H1 (cell line): ENCODE data around the gene FSIP1. TPM values are rescaled to one million over a fixed set of nuclear protein-coding genes. Genes with fewer than 3 reads are reported as not detected.

Experiments used
- CTCF ChIA-PET: fragments of 300-600 bp; sonication (Branson Sonifier 250); formaldehyde crosslinking; loops from one replicate; lab custom pipeline; 2021; ENCODE audit not compliant: partially characterized antibody; lab: Charles Lee
- POLR2A ChIA-PET: fragments of 300-600 bp; sonication (Branson Sonifier 250); formaldehyde crosslinking; loops from one replicate; lab custom pipeline; 2021; ENCODE audit warnings: inconsistent platforms; ENCODE audit not compliant: partially characterized antibody; lab: Charles Lee
- DNase-seq, 2 experiments: peaks; one replicate each; pipeline versions ENCODE4 v3.0.0 to v3.0.0-alpha.2; 2010 to 2022; ENCODE audit warnings: low spot score in 2 of 2, low read depth in 1 of 2, mixed read lengths in 1 of 2
- FAIRE-seq: peaks from 2 replicates; lab custom pipeline; 2011; peaks lifted over from hg19 to GRCh38; lab: Jason Lieb, UNC
- H2AFZ ChIP-seq: 2 replicates; pipeline ENCODE4 v1.8.1; 2012; ENCODE audit warnings: low read length, inconsistent platforms
- H2AK5ac ChIP-seq: 2 replicates; pipeline ENCODE4 v1.6.1; 2013; ENCODE audit warnings: low read depth, low read length
- H2BK120ac ChIP-seq: replicated peaks from 2 replicates; pipeline ENCODE3; 2013; ENCODE audit warnings: low read depth, low read length, inconsistent platforms
- H2BK12ac ChIP-seq: 2 replicates; pipeline ENCODE4 v1.6.1; 2013; ENCODE audit warnings: low read depth, low read length
- H2BK15ac ChIP-seq: 2 replicates; pipeline ENCODE4 v1.6.1; 2013; ENCODE audit warnings: low read length
- H2BK20ac ChIP-seq: 2 replicates; pipeline ENCODE4 v1.6.1; 2013; ENCODE audit warnings: low read length
- H2BK5ac ChIP-seq: 2 replicates; pipeline ENCODE4 v1.6.1; 2013; ENCODE audit warnings: low read depth, low read length
- H3K14ac ChIP-seq: 2 replicates; pipeline ENCODE4 v1.6.1; 2013; ENCODE audit warnings: inconsistent platforms; ENCODE audit not compliant: insufficient read length
- H3K18ac ChIP-seq: 2 replicates; pipeline ENCODE4 v1.6.1; 2013; ENCODE audit warnings: low read length; ENCODE audit errors: extremely low read depth
- H3K23ac ChIP-seq: 2 replicates; pipeline ENCODE4 v1.6.1; 2013; ENCODE audit warnings: inconsistent platforms; ENCODE audit not compliant: insufficient read length
- H3K23me2 ChIP-seq: 2 replicates; pipeline ENCODE4 v1.6.1; 2013; ENCODE audit warnings: low read depth, low read length
- H3K27ac ChIP-seq: 2 replicates; pipeline ENCODE4 v1.6.1; 2011; ENCODE audit warnings: low read depth, low read length, inconsistent platforms
- H3K27me3 ChIP-seq, 4 experiments: replicated peaks in 1 of 4; 1 replicate in 1 of 4; 2 replicates in 3 of 4; pipeline versions ENCODE4 v1.6.1 to v1.8.1; 2011 to 2013; ENCODE audit warnings: low read length in 3 of 4, mild to moderate bottlenecking in 3 of 4, inconsistent platforms in 2 of 4, mixed read lengths in 2 of 4, moderate library complexity in 1 of 4; ENCODE audit not compliant: control insufficient read depth in 3 of 4, insufficient read depth in 3 of 4; ENCODE audit errors: extremely low read depth in 1 of 4
- H3K36me3 ChIP-seq, 4 experiments: 2 replicates each; pipeline versions ENCODE4 v1.6.1 to v1.8.1; 2011 to 2013; ENCODE audit warnings: mild to moderate bottlenecking in 4 of 4, low read length in 3 of 4, moderate library complexity in 2 of 4, control low read depth in 1 of 4, inconsistent platforms in 1 of 4; ENCODE audit not compliant: insufficient read depth in 4 of 4, control insufficient read depth in 2 of 4
- H3K4ac ChIP-seq: replicated peaks from 2 replicates; pipeline ENCODE3; 2013; ENCODE audit warnings: low read length, low read depth, mixed read lengths, inconsistent platforms; ENCODE audit not compliant: insufficient read length
- H3K4me1 ChIP-seq, 4 experiments: replicated peaks in 1 of 4; 1 replicate in 1 of 4; 2 replicates in 3 of 4; pipeline versions ENCODE4 v1.6.1 to v1.8.1; 2011 to 2013; ENCODE audit warnings: low read length in 3 of 4, inconsistent platforms in 2 of 4, mixed read lengths in 1 of 4; ENCODE audit not compliant: insufficient read depth in 4 of 4, control insufficient read depth in 3 of 4
- H3K4me2 ChIP-seq, 2 experiments: 2 replicates each; pipeline versions ENCODE4 v1.6.1 to v1.8.1; 2011 to 2013; ENCODE audit warnings: low read depth in 2 of 2, low read length in 2 of 2, control low read depth in 1 of 2, inconsistent platforms in 1 of 2, mild to moderate bottlenecking in 1 of 2; ENCODE audit not compliant: insufficient read depth in 1 of 2
- H3K4me3 ChIP-seq, 4 experiments: fragments of 200-600, 300-600 bp in 1 of 4; sonication (generic), shearing (Covaris generic), sonication (Bioruptor Twin) in 1 of 4; 2 replicates each; pipeline versions ENCODE4 v1.5.1 to v1.8.1; 2011 to 2016; ENCODE audit warnings: low read length in 4 of 4, low read depth in 3 of 4, control low read depth in 2 of 4, inconsistent platforms in 2 of 4, mild to moderate bottlenecking in 2 of 4, mixed read lengths in 1 of 4, moderate library complexity in 1 of 4; ENCODE audit not compliant: insufficient read depth in 2 of 4; ENCODE audit errors: extremely low read depth in 1 of 4
- H3K56ac ChIP-seq: replicated peaks from 2 replicates; pipeline ENCODE3; 2013; ENCODE audit warnings: low read depth, mild to moderate bottlenecking, mixed read lengths, low read length, inconsistent platforms; ENCODE audit not compliant: insufficient read length
- H3K79me1 ChIP-seq: 2 replicates; pipeline ENCODE4 v1.6.1; 2013; ENCODE audit warnings: low read depth, low read length, control low read depth
- H3K79me2 ChIP-seq, 2 experiments: 2 replicates each; pipeline versions ENCODE4 v1.6.1 to v1.8.1; 2012 to 2013; ENCODE audit warnings: low read length in 2 of 2, mild to moderate bottlenecking in 2 of 2, inconsistent platforms in 1 of 2; ENCODE audit not compliant: insufficient read depth in 2 of 2, control insufficient read depth in 1 of 2
- H3K9ac ChIP-seq, 4 experiments: replicated peaks in 1 of 4; 1 replicate in 1 of 4; 2 replicates in 3 of 4; pipeline versions ENCODE4 v1.6.1 to v1.8.1; 2011 to 2013; ENCODE audit warnings: low read depth in 3 of 4, low read length in 3 of 4, control low read depth in 2 of 4, mild to moderate bottlenecking in 2 of 4, moderate library complexity in 2 of 4, inconsistent platforms in 1 of 4; ENCODE audit errors: extremely low read depth in 1 of 4
- H3K9me3 ChIP-seq, 2 experiments: 2 replicates each; pipeline versions ENCODE4 v1.6.1 to v1.8.1; 2012 to 2013; ENCODE audit warnings: mild to moderate bottlenecking in 2 of 2, moderate library complexity in 2 of 2, control low read depth in 1 of 2, inconsistent platforms in 1 of 2, low read depth in 1 of 2, low read length in 1 of 2, mixed read lengths in 1 of 2; ENCODE audit not compliant: insufficient read depth in 2 of 2
- H4K20me1 ChIP-seq, 2 experiments: replicated peaks in 1 of 2; 2 replicates each; pipeline versions ENCODE3 to v1.8.1; 2011 to 2013; ENCODE audit warnings: inconsistent platforms in 2 of 2, low read length in 2 of 2, mild to moderate bottlenecking in 1 of 2; ENCODE audit not compliant: insufficient read depth in 2 of 2, control insufficient read depth in 1 of 2
- H4K5ac ChIP-seq: 2 replicates; pipeline ENCODE4 v1.6.1; 2013; ENCODE audit warnings: low read length, low read depth, mixed read lengths, inconsistent platforms; ENCODE audit not compliant: insufficient read length
- H4K8ac ChIP-seq: 2 replicates; pipeline ENCODE4 v1.8.0; 2013; ENCODE audit warnings: mild to moderate bottlenecking, moderate library complexity, low read length, inconsistent platforms; ENCODE audit not compliant: insufficient read depth; ENCODE audit errors: extremely low read depth
- H4K91ac ChIP-seq: replicated peaks from 2 replicates; pipeline ENCODE3; 2013; ENCODE audit warnings: low read length, mixed read lengths, inconsistent platforms; ENCODE audit not compliant: insufficient read length
- BACH1 ChIP-seq: IDR thresholded peaks from 2 replicates; pipeline ENCODE4 v1.6.1; 2012; ENCODE audit warnings: low read length, improper control_type of control experiment
- CHD1 ChIP-seq: IDR thresholded peaks from 2 replicates; pipeline ENCODE4 v1.6.1; 2012; ENCODE audit warnings: low read depth, low read length, improper control_type of control experiment
- CREB1 ChIP-seq: IDR thresholded peaks from 2 replicates; pipeline ENCODE4 v1.6.1; 2012; ENCODE audit warnings: inconsistent platforms
- FOSL1 ChIP-seq: IDR thresholded peaks from 2 replicates; pipeline ENCODE4 v1.6.1; 2011; ENCODE audit warnings: mild to moderate bottlenecking, low read depth, low read length, moderate library complexity; ENCODE audit not compliant: insufficient read depth
- GTF2F1 ChIP-seq: IDR thresholded peaks from 2 replicates; pipeline ENCODE4 v1.6.1; 2012; ENCODE audit warnings: low read depth, low read length, improper control_type of control experiment, borderline replicate concordance
- JUND ChIP-seq: IDR thresholded peaks from 2 replicates; pipeline ENCODE4 v1.6.1; 2011; ENCODE audit warnings: mild to moderate bottlenecking, improper control_type of control experiment, low read length
- NRF1 ChIP-seq: IDR thresholded peaks from 2 replicates; pipeline ENCODE4 v1.6.1; 2011; ENCODE audit warnings: mild to moderate bottlenecking, low read depth, low read length, improper control_type of control experiment
- PHF8 ChIP-seq: fragments of 200-600 bp; sonication (generic); conservative IDR thresholded peaks from 2 replicates; pipeline ENCODE4 v1.7.1; 2012; ENCODE audit warnings: low read depth, mild to moderate bottlenecking, inconsistent platforms, low read length, moderate library complexity
- POLR2A ChIP-seq, 2 experiments: IDR thresholded peaks; 1 replicate in 1 of 2; 2 replicates in 1 of 2; pipeline ENCODE4 v1.6.1; 2011; ENCODE audit warnings: low read depth in 2 of 2, low read length in 2 of 2, mild to moderate bottlenecking in 2 of 2; ENCODE audit errors: control extremely low read depth in 1 of 2
- RBBP5 ChIP-seq: IDR thresholded peaks from 2 replicates; pipeline ENCODE4 v1.7.1; 2012; ENCODE audit warnings: low read depth, mild to moderate bottlenecking, inconsistent platforms, low read length, moderate library complexity, borderline replicate concordance
- ZNF274 ChIP-seq: IDR thresholded peaks from 2 replicates; pipeline ENCODE4 v1.7.0; 2012; ENCODE audit warnings: low read length, borderline replicate concordance; ENCODE audit errors: extremely low read depth
- WGBS, 2 experiments: shearing (Covaris generic) in 1 of 2; methylation state at CpG; one replicate each; pipeline versions ENCODE4 v1.1.6 to v1.1.7; 2013 to 2015; ENCODE audit warnings: low lambda C conversion rate in 2 of 2, mixed read lengths in 2 of 2, inconsistent platforms in 1 of 2, low coverage in 1 of 2, missing lambda C conversion rate in 1 of 2; ENCODE audit not compliant: insufficient replicate concordance in 2 of 2, insufficient coverage in 1 of 2, insufficient read length in 1 of 2; ENCODE audit errors: extremely low coverage in 1 of 2, missing lambda C conversion rate in 1 of 2; 5-methylcytosine and 5-hydroxymethylcytosine counted together
- polyA plus RNA-seq, 7 experiments: library from polyadenylated mRNA; depleted of rRNA in 3 of 7; stranded (reverse) in 5 of 7; unstranded in 2 of 7; fragments of >200 nt in 5 of 7; fragments of 200-250 nt in 2 of 7; gene quantifications; 1 replicate in 5 of 7; 2 replicates in 1 of 7; 4 replicates in 1 of 7; pipeline versions ENCODE4 v1.2.1 to v1.2.3, GENCODE V29; 2011 to 2013; ENCODE audit warnings: missing spikeins in 2 of 7, mixed read lengths in 2 of 7
- total RNA-seq: library from RNA; stranded (reverse); fragmentation: NEBNext Ultra II Directional; extraction: Animal tissue kit (Norgen Biotek cat#: 25700); gene quantifications from 2 replicates; pipeline ENCODE4 v1.2.1, GENCODE V29; 2021

FSIP1 gene
- total and polyA plus RNA-seq, 2 of the 8 experiments (the other 6 are each of a cell fraction or from before 2014, with no cell fraction given), result 0.18 to 1.3 TPM

GRCh38 chr15:39690881-39691634 is 91.6 kb downstream of the FSIP1 start:
- H3K36me3 ChIP-seq, result no peaks in the 10 kb centered on the region
- TF ChIP-seq GTF2F1, result no peak
- no peak for TF ChIP-seq RBBP5
- no peak for TF ChIP-seq CHD1
- TF ChIP-seq JUND, result no peak
- no peak for TF ChIP-seq CREB1
- TF ChIP-seq FOSL1, result no peak
- no peak for TF ChIP-seq NRF1
- no peak for TF ChIP-seq ZNF274
- no peak for TF ChIP-seq POLR2A (IDR thresholded peaks at IDR 0.05; ENCODE audit: control extremely low read depth in 1 of 2, low read depth in 2 of 2, low read length in 2 of 2)
- TF ChIP-seq BACH1, result no peak
- no peak for TF ChIP-seq PHF8
- TF ChIP-seq, all 59 proteins: peak for 0
- Histone ChIP-seq H2BK20ac (no peak overlapping the region), H2AK5ac (no peak overlapping the region), H4K20me1 (no peaks in the 10 kb centered on the region), H3K4ac (no peak overlapping the region), H3K18ac (no peak overlapping the region), H4K91ac (no peak overlapping the region), H3K79me1 (no peaks in the 10 kb centered on the region), H3K4me1 (peaks cover 0 to 6% (median 4%) of the 10 kb centered on the region in 4 experiments; a peak in 3 of 7 replicates), H3K4me2 (no peak overlapping the region), H4K8ac (no peak overlapping the region), H3K79me2 (no peaks in the 10 kb centered on the region), H3K27ac (no peak overlapping the region), H3K23me2 (no peaks in the 10 kb centered on the region; the same call in 1 of the 2 replicates), H2BK12ac (no peak overlapping the region), H2BK120ac (no peak overlapping the region), H3K4me3 (no peak overlapping the region), H3K9ac (no peak overlapping the region), H3K27me3 (no peaks in the 10 kb centered on the region), H2BK15ac (no peak overlapping the region; the same call in 1 of the 2 replicates), H4K5ac (no peak overlapping the region), H3K23ac (no peak overlapping the region), H2AFZ (no peak overlapping the region), H3K14ac (no peak overlapping the region), H3K9me3 (no peaks in the 10 kb centered on the region), H3K56ac (no peak overlapping the region), H2BK5ac (no peak overlapping the region)
- DNase-seq (no peak), FAIRE-seq (no peak)
- ChIA-PET CTCF (interaction anchor here (2.8 kb wide), 1 partner anchor 66 kb away, joined by 15 read pairs; no protein-coding TSS in a partner anchor), POLR2A (no interaction called here)
- WGBS, 2 experiments, result 89% methylated on average over 6 of the region's 6 CpGs; no CpG with 5 or more reads in 1 of the 2 experiments
